WTC11 (cell line): Measurements from ENCODE around the gene AUH. TPM values are rescaled to one million over a fixed set of nuclear protein-coding genes. Genes with fewer than 3 reads are reported as not detected.

Experiments
- ATAC-seq: fragments of 200-7000 bp; cut with Tn5 transposase; 2 replicates; pipeline ENCODE4 v1.10.0; 2021; ENCODE audit warnings: mild to moderate bottlenecking, moderate library complexity
- CTCF ChIA-PET: fragments of 300-600 bp; sonication (Branson Sonifier 250); formaldehyde crosslinking; loops from one replicate; lab custom pipeline; 2021; ENCODE audit warnings: antibody characterized with exemption; lab: Charles Lee
- POLR2A ChIA-PET: fragments of 350-600 bp; sonication (Branson Sonifier 250); formaldehyde crosslinking; loops from one replicate; lab custom pipeline; 2021; ENCODE audit warnings: antibody characterized with exemption; lab: Charles Lee
- DNase-seq: peaks from one replicate; pipeline ENCODE4 v3.0.0; 2021; ENCODE audit warnings: low spot score
- H3K27ac Mint-ChIP-seq: 2 replicates; pipeline ENCODE4 v1.8.0; 2021; ENCODE audit warnings: mixed read lengths
- H3K27me3 Mint-ChIP-seq: 2 replicates; pipeline ENCODE4 v1.8.0; 2021; ENCODE audit warnings: low read depth, mild to moderate bottlenecking, moderate library complexity, mixed read lengths
- H3K36me3 Mint-ChIP-seq: 2 replicates; pipeline ENCODE4 v1.8.0; 2021; ENCODE audit warnings: mixed read lengths
- H3K4me1 Mint-ChIP-seq: 2 replicates; pipeline ENCODE4 v1.8.0; 2022; ENCODE audit warnings: mixed read lengths
- H3K4me3 Mint-ChIP-seq: 2 replicates; pipeline ENCODE4 v1.8.0; 2021; ENCODE audit warnings: mild to moderate bottlenecking, moderate library complexity, mixed read lengths
- H3K9me3 Mint-ChIP-seq: 2 replicates; pipeline ENCODE4 v1.8.0; 2021; ENCODE audit warnings: mixed read lengths
- CBFB ChIP-seq: sonication (generic); formaldehyde crosslinking; IDR thresholded peaks from 2 replicates; pipeline ENCODE4 v1.8.1; 2022; ENCODE audit warnings: mild to moderate bottlenecking, low read depth, missing genetic modification reagents
- CREM ChIP-seq: sonication (generic); formaldehyde crosslinking; IDR thresholded peaks from 2 replicates; pipeline ENCODE4 v1.8.1; 2022; ENCODE audit warnings: mild to moderate bottlenecking, missing genetic modification reagents, moderate library complexity
- ELF4 ChIP-seq: sonication (generic); formaldehyde crosslinking; IDR thresholded peaks from 2 replicates; pipeline ENCODE4 v1.8.1; 2022; ENCODE audit warnings: low read depth, mild to moderate bottlenecking, moderate library complexity, missing genetic modification reagents
- FOXK1 ChIP-seq: sonication (generic); formaldehyde crosslinking; IDR thresholded peaks from 2 replicates; pipeline ENCODE4 v1.8.0; 2022; ENCODE audit warnings: mild to moderate bottlenecking, moderate library complexity, missing genetic modification reagents
- FOXP1 ChIP-seq: sonication (generic); formaldehyde crosslinking; IDR thresholded peaks from 2 replicates; pipeline ENCODE4 v1.8.0; 2022; ENCODE audit warnings: missing genetic modification reagents, mild to moderate bottlenecking, moderate library complexity, borderline replicate concordance
- JUN ChIP-seq: sonication (generic); formaldehyde crosslinking; IDR thresholded peaks from 2 replicates; pipeline ENCODE4 v1.8.0; 2023; ENCODE audit warnings: mild to moderate bottlenecking, missing genetic modification reagents
- NFE2L1 ChIP-seq: sonication (generic); formaldehyde crosslinking; IDR thresholded peaks from 2 replicates; pipeline ENCODE4 v1.8.1; 2023; ENCODE audit warnings: missing genetic modification reagents
- NFYB ChIP-seq: sonication (generic); formaldehyde crosslinking; conservative IDR thresholded peaks from 2 replicates; pipeline ENCODE4 v1.8.0; 2022; ENCODE audit warnings: low read depth, missing genetic modification reagents
- RELA ChIP-seq: sonication (generic); formaldehyde crosslinking; IDR thresholded peaks from 2 replicates; pipeline ENCODE4 v1.8.1; 2022; ENCODE audit warnings: missing genetic modification reagents, mild to moderate bottlenecking, borderline replicate concordance
- SMAD3 ChIP-seq: sonication (generic); formaldehyde crosslinking; IDR thresholded peaks from 2 replicates; pipeline ENCODE4 v1.8.0; 2022; ENCODE audit warnings: missing genetic modification reagents, mild to moderate bottlenecking, borderline replicate concordance
- SMAD4 ChIP-seq: sonication (generic); formaldehyde crosslinking; IDR thresholded peaks from 2 replicates; pipeline ENCODE4 v1.8.0; 2022; ENCODE audit warnings: mild to moderate bottlenecking, missing genetic modification reagents
- SOX15 ChIP-seq: fragments of 250-450 bp; sonication (Bioruptor Pico); IDR thresholded peaks from 2 replicates; pipeline ENCODE4 v1.9.0; 2021; ENCODE audit warnings: mild to moderate bottlenecking
- SP1 ChIP-seq: sonication (generic); formaldehyde crosslinking; conservative IDR thresholded peaks from 2 replicates; pipeline ENCODE4 v1.8.1; 2022; ENCODE audit warnings: missing genetic modification reagents
- TCF7 ChIP-seq: sonication (generic); formaldehyde crosslinking; IDR thresholded peaks from 2 replicates; pipeline ENCODE4 v1.8.0; 2022; ENCODE audit warnings: mild to moderate bottlenecking, low read depth, missing genetic modification reagents, moderate library complexity
- TEAD1 ChIP-seq: sonication (generic); formaldehyde crosslinking; IDR thresholded peaks from 2 replicates; pipeline ENCODE4 v1.8.0; 2022; ENCODE audit warnings: mild to moderate bottlenecking, missing genetic modification reagents
- total RNA-seq: library from RNA; stranded (reverse); gene quantifications from 3 replicates; pipeline ENCODE4 v1.2.3, GENCODE V29; 2021
- TF ChIP-seq, protein P1 (sequence below): fragments of 250-450 bp; sonication (Bioruptor Pico); IDR thresholded peaks from 2 replicates; pipeline ENCODE4 v1.9.0; 2021; ENCODE audit warnings: mild to moderate bottlenecking
- TF ChIP-seq, protein P2 (sequence below): sonication (generic); formaldehyde crosslinking; IDR thresholded peaks from 2 replicates; pipeline ENCODE4 v1.8.1; 2023; ENCODE audit warnings: mild to moderate bottlenecking, missing genetic modification reagents
- TF ChIP-seq, protein P3 (sequence below): sonication (generic); formaldehyde crosslinking; IDR thresholded peaks from 2 replicates; pipeline ENCODE4 v1.8.0; 2022; ENCODE audit warnings: mild to moderate bottlenecking, missing genetic modification reagents
- TF ChIP-seq, protein P4 (sequence below): sonication (generic); formaldehyde crosslinking; IDR thresholded peaks from 2 replicates; pipeline ENCODE4 v1.8.1; 2023; ENCODE audit warnings: mild to moderate bottlenecking, moderate library complexity, missing genetic modification reagents
- TF ChIP-seq, protein P5 (sequence below): sonication (generic); formaldehyde crosslinking; IDR thresholded peaks from 2 replicates; pipeline ENCODE4 v1.8.1; 2022; ENCODE audit warnings: mild to moderate bottlenecking, missing genetic modification reagents, moderate library complexity, borderline replicate concordance
- TF ChIP-seq, protein P6 (sequence below): sonication (generic); formaldehyde crosslinking; IDR thresholded peaks from 2 replicates; pipeline ENCODE4 v1.8.1; 2023; ENCODE audit warnings: mild to moderate bottlenecking, missing genetic modification reagents, moderate library complexity
- TF ChIP-seq, protein P7 (sequence below): sonication (generic); formaldehyde crosslinking; IDR thresholded peaks from 2 replicates; pipeline ENCODE4 v1.8.0; 2022; ENCODE audit warnings: missing genetic modification reagents
- TF ChIP-seq, protein P8 (sequence below): fragments of 250-450 bp; sonication (Bioruptor Pico); conservative IDR thresholded peaks from 2 replicates; pipeline ENCODE4 v1.9.0; 2021; ENCODE audit warnings: mild to moderate bottlenecking

AUH gene
- total RNA-seq, 1 experiment from 2014 or later, result 30.4 TPM

DNA sequence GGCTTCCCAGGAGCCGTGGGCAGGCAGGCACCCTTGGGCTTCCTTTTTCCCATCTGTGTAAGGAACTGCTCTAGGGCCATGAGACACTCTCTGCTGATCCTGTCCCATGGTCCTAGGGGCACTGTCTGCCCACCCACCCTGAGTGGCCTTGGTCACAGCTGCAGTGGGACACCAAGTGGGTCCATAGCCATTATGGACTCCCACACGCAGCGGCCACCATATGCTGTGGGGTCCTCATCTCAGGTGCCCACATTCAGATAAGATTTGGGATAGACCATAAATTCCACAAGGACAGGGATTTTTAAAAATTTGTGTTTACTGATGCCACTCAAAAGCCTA is 180.8 kb downstream of the AUH start:
- Mint-ChIP-seq H3K27ac (no peak overlapping the region), H3K4me1 (no peaks in the 10 kb centered on the region), H3K9me3 (no peaks in the 10 kb centered on the region), H3K36me3 (no peaks in the 10 kb centered on the region), H3K4me3 (no peak overlapping the region), H3K27me3 (no peaks in the 10 kb centered on the region)
- POLR2A ChIA-PET, result no interaction called here
- no peak for ATAC-seq
- no peak for TF ChIP-seq NFE2L1 (CRISPR knock-in tag)
- no peak for TF ChIP-seq RELA
- no peak for TF ChIP-seq CBFB (CRISPR knock-in tag)
- no peak for TF ChIP-seq FOXK1 (CRISPR knock-in tag)
- TF ChIP-seq, protein P1, sequence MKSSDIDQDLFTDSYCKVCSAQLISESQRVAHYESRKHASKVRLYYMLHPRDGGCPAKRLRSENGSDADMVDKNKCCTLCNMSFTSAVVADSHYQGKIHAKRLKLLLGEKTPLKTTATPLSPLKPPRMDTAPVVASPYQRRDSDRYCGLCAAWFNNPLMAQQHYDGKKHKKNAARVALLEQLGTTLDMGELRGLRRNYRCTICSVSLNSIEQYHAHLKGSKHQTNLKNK (CRISPR knock-in tag), result no peak
- TF ChIP-seq, protein P2, sequence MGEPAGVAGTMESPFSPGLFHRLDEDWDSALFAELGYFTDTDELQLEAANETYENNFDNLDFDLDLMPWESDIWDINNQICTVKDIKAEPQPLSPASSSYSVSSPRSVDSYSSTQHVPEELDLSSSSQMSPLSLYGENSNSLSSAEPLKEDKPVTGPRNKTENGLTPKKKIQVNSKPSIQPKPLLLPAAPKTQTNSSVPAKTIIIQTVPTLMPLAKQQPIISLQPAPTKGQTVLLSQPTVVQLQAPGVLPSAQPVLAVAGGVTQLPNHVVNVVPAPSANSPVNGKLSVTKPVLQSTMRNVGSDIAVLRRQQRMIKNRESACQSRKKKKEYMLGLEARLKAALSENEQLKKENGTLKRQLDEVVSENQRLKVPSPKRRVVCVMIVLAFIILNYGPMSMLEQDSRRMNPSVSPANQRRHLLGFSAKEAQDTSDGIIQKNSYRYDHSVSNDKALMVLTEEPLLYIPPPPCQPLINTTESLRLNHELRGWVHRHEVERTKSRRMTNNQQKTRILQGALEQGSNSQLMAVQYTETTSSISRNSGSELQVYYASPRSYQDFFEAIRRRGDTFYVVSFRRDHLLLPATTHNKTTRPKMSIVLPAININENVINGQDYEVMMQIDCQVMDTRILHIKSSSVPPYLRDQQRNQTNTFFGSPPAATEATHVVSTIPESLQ (CRISPR knock-in tag), result no peak
- TF ChIP-seq, protein P3, sequence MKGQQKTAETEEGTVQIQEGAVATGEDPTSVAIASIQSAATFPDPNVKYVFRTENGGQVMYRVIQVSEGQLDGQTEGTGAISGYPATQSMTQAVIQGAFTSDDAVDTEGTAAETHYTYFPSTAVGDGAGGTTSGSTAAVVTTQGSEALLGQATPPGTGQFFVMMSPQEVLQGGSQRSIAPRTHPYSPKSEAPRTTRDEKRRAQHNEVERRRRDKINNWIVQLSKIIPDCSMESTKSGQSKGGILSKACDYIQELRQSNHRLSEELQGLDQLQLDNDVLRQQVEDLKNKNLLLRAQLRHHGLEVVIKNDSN (CRISPR knock-in tag), result no peak
- no peak for TF ChIP-seq SP1 (CRISPR knock-in tag)
- no peak for TF ChIP-seq TEAD1 (CRISPR knock-in tag)
- TF ChIP-seq FOXP1 (CRISPR knock-in tag), result no peak
- no peak for TF ChIP-seq SMAD4
- no peak for TF ChIP-seq SMAD3
- TF ChIP-seq, protein P4, sequence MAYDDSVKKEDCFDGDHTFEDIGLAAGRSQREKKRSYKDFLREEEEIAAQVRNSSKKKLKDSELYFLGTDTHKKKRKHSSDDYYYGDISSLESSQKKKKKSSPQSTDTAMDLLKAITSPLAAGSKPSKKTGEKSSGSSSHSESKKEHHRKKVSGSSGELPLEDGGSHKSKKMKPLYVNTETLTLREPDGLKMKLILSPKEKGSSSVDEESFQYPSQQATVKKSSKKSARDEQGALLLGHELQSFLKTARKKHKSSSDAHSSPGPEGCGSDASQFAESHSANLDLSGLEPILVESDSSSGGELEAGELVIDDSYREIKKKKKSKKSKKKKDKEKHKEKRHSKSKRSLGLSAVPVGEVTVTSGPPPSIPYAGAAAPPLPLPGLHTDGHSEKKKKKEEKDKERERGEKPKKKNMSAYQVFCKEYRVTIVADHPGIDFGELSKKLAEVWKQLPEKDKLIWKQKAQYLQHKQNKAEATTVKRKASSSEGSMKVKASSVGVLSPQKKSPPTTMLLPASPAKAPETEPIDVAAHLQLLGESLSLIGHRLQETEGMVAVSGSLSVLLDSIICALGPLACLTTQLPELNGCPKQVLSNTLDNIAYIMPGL, result no peak
- TF ChIP-seq ELF4 (CRISPR knock-in tag), result no peak
- TF ChIP-seq NFYB, result no peak
- no peak for TF ChIP-seq CREM (CRISPR knock-in tag)
- CTCF ChIA-PET, result no interaction called here
- DNase-seq, result no peak

DNA sequence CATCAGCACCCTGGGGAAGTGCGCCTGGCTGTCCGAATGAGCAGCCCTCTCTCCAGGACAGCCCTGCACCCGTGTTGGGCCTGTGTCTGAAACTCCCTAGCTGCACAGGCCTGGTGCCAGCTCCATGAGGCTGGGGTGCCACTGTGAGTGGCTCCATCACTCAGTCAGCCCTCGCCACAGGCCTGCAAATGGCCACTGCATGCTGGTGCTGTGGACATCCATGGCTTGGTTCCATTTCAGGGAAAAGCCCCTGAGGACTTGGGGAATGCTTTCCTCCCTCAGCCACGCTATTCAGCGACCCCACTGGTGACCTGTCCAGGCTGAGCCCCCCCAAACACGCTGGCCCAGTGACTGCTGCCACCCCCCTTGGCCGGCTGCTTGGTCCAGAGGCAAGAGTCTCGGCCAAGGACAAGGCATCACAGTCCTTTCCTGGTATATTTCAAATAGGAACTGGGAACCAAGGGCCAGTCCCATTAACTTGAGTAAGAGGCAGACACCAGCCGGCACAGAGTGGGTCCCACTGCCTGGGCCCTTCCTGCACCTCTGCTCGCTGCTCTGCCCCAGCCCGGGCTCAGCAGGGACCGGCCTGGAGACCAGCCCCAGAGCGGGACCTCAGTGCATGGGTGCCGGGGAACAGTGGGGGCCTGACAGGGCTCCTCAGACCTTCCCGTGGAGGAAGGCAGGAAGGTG is 181.3 kb downstream of the AUH start:
- Mint-ChIP-seq H3K4me3 (no peak overlapping the region), H3K27me3 (no peaks in the 10 kb centered on the region), H3K27ac (no peak overlapping the region), H3K4me1 (no peaks in the 10 kb centered on the region), H3K36me3 (no peaks in the 10 kb centered on the region), H3K9me3 (no peaks in the 10 kb centered on the region)
- ChIA-PET CTCF (no interaction called here), POLR2A (no interaction called here)
- DNase-seq, result no peak
- no peak for ATAC-seq
- no peak for TF ChIP-seq JUN (CRISPR knock-in tag)
- TF ChIP-seq, protein P5, sequence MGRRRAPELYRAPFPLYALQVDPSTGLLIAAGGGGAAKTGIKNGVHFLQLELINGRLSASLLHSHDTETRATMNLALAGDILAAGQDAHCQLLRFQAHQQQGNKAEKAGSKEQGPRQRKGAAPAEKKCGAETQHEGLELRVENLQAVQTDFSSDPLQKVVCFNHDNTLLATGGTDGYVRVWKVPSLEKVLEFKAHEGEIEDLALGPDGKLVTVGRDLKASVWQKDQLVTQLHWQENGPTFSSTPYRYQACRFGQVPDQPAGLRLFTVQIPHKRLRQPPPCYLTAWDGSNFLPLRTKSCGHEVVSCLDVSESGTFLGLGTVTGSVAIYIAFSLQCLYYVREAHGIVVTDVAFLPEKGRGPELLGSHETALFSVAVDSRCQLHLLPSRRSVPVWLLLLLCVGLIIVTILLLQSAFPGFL (CRISPR knock-in tag), result no peak
- no peak for TF ChIP-seq SMAD4
- TF ChIP-seq TCF7, result no peak
- TF ChIP-seq, protein P6, sequence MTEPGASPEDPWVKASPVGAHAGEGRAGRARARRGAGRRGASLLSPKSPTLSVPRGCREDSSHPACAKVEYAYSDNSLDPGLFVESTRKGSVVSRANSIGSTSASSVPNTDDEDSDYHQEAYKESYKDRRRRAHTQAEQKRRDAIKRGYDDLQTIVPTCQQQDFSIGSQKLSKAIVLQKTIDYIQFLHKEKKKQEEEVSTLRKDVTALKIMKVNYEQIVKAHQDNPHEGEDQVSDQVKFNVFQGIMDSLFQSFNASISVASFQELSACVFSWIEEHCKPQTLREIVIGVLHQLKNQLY (CRISPR knock-in tag), result no peak
- TF ChIP-seq, protein P7, sequence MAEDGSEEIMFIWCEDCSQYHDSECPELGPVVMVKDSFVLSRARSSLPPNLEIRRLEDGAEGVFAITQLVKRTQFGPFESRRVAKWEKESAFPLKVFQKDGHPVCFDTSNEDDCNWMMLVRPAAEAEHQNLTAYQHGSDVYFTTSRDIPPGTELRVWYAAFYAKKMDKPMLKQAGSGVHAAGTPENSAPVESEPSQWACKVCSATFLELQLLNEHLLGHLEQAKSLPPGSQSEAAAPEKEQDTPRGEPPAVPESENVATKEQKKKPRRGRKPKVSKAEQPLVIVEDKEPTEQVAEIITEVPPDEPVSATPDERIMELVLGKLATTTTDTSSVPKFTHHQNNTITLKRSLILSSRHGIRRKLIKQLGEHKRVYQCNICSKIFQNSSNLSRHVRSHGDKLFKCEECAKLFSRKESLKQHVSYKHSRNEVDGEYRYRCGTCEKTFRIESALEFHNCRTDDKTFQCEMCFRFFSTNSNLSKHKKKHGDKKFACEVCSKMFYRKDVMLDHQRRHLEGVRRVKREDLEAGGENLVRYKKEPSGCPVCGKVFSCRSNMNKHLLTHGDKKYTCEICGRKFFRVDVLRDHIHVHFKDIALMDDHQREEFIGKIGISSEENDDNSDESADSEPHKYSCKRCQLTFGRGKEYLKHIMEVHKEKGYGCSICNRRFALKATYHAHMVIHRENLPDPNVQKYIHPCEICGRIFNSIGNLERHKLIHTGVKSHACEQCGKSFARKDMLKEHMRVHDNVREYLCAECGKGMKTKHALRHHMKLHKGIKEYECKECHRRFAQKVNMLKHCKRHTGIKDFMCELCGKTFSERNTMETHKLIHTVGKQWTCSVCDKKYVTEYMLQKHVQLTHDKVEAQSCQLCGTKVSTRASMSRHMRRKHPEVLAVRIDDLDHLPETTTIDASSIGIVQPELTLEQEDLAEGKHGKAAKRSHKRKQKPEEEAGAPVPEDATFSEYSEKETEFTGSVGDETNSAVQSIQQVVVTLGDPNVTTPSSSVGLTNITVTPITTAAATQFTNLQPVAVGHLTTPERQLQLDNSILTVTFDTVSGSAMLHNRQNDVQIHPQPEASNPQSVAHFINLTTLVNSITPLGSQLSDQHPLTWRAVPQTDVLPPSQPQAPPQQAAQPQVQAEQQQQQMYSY (CRISPR knock-in tag), result no peak
- TF ChIP-seq, protein P8, sequence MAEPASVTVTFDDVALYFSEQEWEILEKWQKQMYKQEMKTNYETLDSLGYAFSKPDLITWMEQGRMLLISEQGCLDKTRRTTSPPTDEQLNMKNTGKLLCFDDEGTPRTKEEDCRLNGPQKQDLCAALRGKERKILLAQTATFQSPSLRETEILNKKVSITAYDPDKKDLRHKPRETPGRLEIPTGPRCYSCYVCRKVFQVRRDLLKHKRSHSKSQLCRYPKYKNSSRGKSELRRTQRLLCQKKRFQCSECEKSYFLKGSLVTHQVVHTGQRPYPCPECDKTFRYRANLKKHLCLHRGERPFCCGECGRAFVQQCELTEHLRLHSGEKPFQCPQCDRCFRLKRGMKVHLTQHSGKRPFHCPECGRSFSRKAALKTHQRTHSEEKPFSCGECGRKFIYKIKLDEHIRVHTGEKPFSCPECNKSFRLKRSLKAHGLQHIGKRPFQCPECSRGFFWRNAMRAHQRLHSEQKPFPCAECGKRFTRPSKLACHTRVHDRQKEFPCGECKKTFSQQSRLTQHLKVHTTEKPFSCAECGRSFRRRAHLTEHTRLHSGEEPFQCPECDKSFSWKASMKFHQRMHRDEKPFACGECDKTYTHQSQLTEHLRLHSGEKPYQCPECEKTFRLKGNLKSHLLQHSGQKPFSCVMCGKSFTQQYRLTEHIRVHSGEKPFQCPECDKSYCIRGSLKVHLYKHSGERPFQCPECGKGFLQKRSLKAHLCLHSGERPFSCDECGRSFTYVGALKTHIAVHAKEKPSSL (CRISPR knock-in tag), result no peak
- no peak for TF ChIP-seq SOX15
